Epithelial cell of prostate (primary cell): ENCODE data around the gene GRAMD4.

Experiments
- DNase-seq: peaks from one replicate; pipeline ENCODE4 v3.0.0-alpha.2; 2011; ENCODE audit warnings: low read depth, low spot score
- H3K27ac ChIP-seq: fragments of 450-650 bp; 2 replicates; pipeline ENCODE4 v1.5.1; 2017; ENCODE audit warnings: mild to moderate bottlenecking

Gene GRAMD4

DNA sequence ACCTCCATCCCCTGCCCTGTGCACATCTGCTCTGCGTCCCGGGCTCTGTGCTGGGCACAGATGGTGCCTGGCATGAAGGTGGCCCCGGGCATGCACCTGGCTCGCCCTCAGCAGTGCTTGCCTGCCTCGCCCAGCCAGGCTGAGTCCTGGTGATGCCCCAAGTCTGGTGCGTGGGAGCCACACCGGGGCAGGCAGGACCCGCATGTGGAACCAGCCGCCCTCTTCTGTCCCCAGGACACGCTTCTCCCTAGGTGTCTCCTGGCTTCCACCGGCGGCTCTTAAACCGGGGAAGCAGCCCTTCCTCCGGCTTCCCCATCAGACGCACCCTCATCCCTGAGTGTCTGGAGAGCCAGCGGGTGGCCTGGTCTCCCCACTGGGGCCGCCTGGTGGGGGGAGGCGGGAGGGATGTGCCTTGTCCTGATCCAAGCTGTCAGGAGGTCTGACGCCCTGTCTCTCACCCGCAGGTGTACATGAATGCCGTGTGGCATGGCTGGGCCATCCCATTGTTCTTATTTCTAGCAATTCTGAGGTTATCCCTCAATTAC, 45.0 kb downstream of the GRAMD4 start:
- H3K27ac ChIP-seq: no peak overlapping the region
- DNase-seq: no peak

- DNase-seq: no peak
- no peak overlapping the region for H3K27ac ChIP-seq
Measured at GRCh38 chr22:46665751-46666280, 45.6 kb downstream of the GRAMD4 start.

DNA sequence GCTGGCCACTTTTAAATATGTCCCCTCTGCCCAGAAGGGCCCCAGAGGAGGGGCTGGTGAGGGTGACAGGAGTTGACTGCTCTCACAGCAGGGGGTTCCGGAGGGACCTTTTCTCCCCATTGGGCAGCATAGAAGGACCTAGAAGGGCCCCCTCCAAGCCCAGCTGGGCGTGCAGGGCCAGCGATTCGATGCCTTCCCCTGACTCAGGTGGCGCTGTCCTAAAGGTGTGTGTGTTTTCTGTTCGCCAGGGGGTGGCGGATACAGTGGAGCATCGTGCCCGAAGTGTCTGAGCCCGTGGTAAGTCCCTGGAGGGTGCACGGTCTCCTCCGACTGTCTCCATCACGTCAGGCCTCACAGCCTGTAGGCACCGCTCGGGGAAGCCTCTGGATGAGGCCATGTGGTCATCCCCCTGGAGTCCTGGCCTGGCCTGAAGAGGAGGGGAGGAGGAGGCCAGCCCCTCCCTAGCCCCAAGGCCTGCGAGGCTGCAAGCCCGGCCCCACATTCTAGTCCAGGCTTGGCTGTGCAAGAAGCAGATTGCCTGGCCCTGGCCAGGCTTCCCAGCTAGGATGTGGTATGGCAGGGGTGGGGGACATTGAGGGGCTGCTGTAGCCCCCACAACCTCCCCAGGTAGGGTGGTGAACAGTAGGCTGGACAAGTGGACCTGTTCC, 46.5 kb downstream of the GRAMD4 start:
- H3K27ac ChIP-seq: no peak overlapping the region
- DNase-seq: no peak

GRCh38 chr22:46667245-46667623, 47.0 kb downstream of the GRAMD4 start:
- no peak overlapping the region for H3K27ac ChIP-seq
- DNase-seq: no peak

DNA sequence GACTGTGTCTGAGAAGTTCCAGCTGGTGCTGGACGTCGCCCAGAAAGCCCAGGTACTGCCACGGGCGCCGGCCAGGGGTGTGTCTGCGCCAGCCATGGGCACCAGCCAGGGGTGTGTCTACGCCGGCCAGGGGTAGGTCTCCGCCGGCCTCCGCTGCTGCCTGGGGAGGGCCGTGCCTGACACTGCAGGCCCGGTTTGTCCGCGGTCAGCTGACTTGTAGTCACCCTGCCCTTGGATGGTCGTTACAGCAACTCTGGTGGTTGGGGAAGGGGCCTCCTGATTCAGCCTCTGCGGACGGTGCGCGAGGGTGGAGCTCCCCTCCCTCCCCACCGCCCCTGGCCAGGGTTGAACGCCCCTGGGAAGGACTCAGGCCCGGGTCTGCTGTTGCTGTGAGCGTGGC, 47.9 kb downstream of the GRAMD4 start:
- no peak for DNase-seq
- H3K27ac ChIP-seq: no peak overlapping the region

GRCh38 chr22:46669201-46669600, 49.0 kb downstream of the GRAMD4 start:
- no peak overlapping the region for H3K27ac ChIP-seq
- DNase-seq: no peak

DNA sequence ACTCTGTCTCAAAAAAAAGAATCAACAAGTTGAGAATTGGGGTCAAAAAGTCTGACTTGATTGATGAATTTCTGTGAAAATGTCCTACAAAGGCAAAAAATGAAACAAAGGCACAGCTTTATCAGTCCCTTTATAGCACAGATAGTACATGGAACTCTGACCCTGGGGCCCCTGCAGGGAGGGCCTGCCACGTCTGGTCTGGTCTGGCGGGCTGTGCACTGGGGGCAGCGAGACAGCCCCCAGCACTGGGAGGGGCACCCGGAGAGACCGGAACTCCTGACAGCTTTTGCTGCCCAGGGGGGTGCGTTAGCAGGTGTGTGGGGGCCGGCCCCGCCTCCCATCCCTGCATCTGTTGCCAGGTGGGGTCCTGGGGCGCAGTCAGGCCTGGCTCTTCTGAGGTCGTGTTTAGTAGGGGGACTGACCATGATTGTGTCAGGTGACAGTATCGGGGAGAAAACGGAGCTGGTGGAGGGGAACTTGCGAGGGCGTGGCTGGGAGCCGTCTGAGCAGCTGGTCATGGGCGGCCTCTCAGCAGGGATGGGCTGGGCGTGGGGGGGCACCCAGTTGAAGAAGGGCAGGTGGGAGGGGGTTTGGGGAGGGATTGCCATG, 51.7 kb downstream of the GRAMD4 start:
- DNase-seq: no peak

DNA sequence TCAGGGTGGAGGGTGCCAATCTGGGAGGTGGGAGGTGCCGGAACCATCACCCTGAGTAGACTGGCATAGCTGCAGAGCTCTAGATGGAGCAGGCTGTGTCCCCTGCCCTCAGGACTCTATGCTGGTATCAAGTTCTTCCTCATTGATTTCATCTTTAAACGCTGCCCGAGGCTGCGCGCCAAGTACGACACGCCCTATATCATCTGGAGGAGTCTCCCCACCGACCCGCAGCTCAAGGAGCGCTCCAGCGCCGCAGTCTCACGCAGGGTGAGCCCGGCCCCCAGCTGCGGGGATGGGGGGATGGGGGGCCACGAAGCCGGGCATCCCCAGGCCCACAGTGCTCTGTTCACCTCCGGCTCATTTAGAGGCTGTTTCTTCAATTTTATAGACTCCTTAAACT, 52.5 kb downstream of the GRAMD4 start:
- H3K27ac ChIP-seq: no peak overlapping the region
- no peak for DNase-seq

More for the DNA sequence above, 51.7 kb downstream of the GRAMD4 start:
- no peak overlapping the region for H3K27ac ChIP-seq

GRCh38 chr22:46673205-46673604, 53.0 kb downstream of the GRAMD4 start:
- no peak for DNase-seq
- H3K27ac ChIP-seq: no peak overlapping the region

GRCh38 chr22:46673662-46674236, 53.6 kb downstream of the GRAMD4 start:
- H3K27ac ChIP-seq: no peak overlapping the region

GRCh38 chr22:46674367-46674781, 54.2 kb downstream of the GRAMD4 start:
- DNase-seq: no peak

More at GRCh38 chr22:46673662-46674236, 53.6 kb downstream of the GRAMD4 start:
- no peak for DNase-seq

DNA sequence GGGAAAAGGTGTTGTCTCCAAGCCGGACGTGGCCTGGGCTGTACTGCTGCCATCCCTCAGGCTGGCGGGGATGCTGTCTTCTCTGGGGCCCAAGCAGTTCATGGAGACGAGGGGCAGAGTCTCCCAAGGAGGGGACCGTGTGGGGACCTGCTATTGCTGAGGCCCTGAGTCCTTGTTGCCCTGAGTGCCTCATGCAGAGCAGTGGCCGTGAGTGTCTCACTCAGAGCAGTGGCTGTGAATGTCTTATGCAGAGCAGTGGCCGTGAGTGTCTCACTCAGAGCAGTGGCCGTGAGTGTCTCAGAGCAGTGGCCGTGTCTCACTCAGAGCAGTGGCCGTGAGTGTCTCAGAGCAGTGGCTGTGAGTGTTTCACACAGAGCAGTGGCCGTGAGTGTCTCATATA, 54.7 kb downstream of the GRAMD4 start:
- no peak for DNase-seq

More at GRCh38 chr22:46674367-46674781, 54.2 kb downstream of the GRAMD4 start:
- H3K27ac ChIP-seq: no peak overlapping the region

DNA sequence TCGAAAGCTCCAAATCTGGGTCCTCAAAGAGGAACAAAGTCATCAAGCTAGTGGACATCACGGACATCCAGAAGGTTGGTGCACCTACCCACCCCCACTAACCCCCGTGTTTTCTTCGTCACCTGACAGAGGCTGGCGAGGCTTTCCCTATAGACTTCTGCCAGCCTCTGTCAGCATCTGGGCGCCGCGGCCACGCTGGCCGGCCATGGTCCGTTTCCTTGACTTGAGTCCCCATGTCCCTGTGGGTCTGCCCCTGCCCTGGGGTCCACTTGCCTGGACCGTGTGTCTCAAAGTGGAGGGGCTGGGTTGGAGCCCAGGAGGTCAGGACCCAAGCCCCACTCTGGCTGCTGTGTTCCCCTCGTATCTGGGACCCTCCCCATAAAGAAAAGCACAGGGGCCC, 55.3 kb downstream of the GRAMD4 start:
- H3K27ac ChIP-seq: no peak overlapping the region
- no peak for DNase-seq

More for the DNA sequence above, 54.7 kb downstream of the GRAMD4 start:
- no peak overlapping the region for H3K27ac ChIP-seq

DNA sequence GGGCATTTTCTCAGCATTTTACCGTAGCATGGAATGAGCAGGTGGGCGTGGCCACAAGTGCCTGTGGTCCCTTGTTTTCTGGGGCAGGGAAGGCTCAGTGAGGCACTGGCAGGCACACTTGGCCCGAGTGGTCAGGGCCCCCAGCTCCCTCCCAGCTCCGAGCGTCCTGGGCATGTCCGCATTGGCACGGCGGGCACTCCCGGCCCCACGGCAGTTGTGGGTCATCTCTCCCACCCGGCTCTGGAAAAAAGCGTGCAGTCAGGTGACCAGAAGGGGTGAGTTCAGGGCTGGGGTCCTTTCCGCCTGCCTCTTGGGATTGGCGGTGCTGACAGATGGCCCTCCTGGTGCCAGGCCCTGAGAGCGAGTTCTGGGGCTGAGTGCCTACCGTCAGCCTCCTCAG, 55.8 kb downstream of the GRAMD4 start:
- H3K27ac ChIP-seq: no peak overlapping the region

DNA sequence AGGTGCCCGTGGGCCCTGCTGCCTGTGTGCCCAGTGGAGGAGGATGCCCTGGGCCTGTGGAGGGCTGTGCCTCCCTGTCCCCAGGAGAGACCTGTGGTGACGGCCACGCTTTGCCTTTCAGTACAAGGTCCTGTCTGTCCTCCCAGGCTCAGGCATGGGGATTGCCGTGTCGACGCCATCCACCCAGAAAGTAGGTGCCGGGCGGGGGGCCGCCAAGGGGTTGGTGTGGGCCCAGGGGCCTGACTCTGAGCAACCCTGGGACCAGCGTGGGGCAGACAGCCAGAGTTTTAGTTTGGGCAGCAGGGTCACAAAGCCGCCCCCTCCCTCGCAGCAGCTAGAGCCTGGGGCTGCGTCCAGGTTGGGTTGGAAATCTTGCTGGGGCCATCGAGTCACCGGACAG, 56.3 kb downstream of the GRAMD4 start:
- no peak overlapping the region for H3K27ac ChIP-seq
- DNase-seq: no peak

More for the DNA sequence above, 55.8 kb downstream of the GRAMD4 start:
- DNase-seq: no peak

DNA sequence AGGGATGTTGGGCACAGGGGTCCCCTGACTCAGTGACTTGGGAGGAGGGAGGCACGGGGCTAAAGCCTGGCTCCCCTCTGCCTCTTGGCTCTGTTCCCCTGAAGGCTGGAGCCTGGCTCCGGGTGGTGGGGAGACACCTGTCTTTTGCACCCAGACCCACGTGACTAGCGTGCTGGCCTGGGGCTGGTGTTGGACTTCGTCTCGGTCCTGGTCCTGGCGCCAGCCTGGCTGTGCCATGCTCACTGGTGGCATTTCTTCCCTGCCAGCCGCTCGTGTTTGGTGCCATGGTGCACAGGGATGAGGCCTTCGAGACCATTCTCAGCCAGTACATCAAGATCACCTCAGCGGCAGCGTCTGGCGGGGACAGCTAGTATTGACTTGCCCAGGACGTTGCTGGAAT, 56.7 kb downstream of the GRAMD4 start:
- DNase-seq: no peak
- no peak overlapping the region for H3K27ac ChIP-seq

DNA sequence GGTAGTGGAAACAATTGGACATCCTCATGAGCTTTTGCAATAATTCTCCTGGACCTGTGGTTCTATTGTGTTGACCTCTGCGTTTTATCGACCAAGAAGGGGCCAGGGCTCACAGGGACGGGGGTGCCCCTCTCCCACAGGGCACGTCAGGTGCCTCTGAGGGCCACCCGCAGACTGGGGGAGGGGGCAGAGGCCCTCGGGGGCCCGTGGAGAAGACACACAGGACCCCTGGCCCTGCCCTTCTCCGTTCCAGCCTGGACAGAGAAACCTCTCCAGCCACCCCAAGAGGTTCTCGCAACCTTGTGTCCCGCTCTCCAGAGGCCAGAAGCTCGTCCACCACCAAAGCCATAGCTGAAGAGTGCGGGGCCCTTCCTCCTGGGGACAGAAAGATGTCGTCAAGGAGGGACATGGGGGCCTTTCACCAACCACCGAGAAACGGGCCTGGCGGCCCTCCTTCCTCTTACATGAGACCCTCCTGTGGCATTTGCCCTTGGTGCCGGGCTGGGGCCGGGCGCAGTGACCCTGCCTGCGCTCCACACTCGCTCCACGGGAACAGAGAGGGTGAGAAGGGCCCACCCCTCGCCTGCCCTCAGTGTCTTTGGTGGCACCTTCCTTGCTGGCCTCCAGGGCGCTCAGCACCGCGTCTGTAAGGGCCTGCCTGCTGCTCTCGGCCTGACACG, 57.3 kb downstream of the GRAMD4 start:
- no peak overlapping the region for H3K27ac ChIP-seq
- no peak for DNase-seq

DNA sequence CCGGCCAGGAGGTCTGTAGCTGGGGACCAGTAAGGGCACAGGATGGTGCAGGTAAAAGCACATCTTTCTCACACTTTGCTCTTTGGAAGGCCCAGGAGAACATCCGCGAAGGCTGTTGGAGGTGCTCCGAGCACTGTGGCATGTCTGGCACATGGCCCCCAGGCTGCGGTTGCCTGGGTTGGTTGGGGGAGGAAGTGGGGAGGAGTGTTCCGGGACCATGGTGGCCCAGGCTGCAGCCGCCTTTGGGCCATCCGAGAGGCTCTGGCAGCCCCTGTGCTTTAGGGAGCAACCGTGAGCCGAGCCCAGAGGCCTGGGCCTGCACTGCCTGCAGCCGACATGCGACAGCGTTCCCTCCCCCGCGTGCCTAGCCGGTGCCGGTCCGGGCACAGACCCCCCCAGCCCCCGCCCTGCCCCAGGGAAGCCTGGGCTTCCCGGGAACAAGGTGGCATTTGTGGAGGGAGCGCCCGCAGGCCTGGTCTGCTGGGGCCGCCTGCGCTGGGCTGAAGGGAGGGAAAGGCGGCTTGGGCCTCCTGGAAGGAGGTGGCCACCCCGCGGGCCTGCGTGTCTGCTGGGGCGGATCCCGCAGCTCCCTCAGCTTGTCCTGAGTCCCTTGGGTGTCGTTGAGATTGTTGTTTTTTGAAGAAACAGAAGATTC, 57.9 kb downstream of the GRAMD4 start:
- no peak for DNase-seq
- H3K27ac ChIP-seq: no peak overlapping the region

GRCh38 chr22:46678785-46679700, 58.9 kb downstream of the GRAMD4 start:
- DNase-seq: no peak
- H3K27ac ChIP-seq: no peak overlapping the region
